Stimulated activated CD8-positive, alpha-beta memory T cell treated with anti-CD3 and anti-CD28 coated beads, Interleukin-7, amount 100 ng/mL, for 24 hours (primary cell): ENCODE measurements around the gene PM20D2.
"Not testable (repeated sequence)": the region's sequence is repeated elsewhere in the genome, so short reads cannot be mapped to it uniquely, and the experiment has no call there.

Experiments used
- DNase-seq: peaks from one replicate; pipeline ENCODE4 v3.0.0-alpha.2; 2020; ENCODE audit warnings: low read depth

The PM20D2 gene

DNA sequence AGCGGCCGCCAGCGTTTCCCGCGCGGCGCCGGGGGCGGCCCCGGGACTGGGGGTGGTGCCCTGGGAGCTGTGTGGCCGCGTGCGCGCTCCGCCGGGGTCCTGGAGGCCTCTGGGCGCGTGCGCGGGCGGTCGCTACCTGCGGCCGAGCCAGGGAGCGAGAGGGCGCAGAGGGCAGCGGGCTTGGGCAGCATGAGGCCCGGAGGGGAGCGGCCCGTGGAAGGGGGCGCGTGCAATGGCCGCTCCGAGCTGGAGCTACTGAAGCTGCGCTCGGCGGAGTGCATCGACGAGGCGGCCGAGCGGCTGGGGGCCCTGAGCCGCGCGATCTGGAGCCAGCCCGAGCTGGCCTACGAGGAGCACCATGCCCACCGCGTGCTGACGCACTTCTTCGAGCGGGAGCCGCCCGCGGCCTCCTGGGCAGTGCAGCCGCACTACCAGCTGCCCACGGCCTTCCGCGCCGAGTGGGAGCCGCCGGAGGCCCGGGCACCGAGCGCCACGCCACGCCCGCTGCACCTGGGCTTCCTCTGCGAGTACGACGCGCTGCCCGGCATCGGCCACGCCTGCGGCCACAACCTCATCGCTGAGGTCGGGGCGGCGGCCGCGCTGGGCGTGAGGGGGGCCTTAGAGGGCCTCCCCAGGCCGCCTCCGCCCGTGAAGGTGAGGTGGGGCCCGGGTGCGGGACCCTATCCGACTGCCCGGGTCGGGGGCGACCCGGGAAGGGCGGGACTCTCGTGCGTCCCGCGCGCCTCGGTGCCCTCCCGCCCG, at the start of gene PM20D2:
PM20D2 (plus strand) TSS at position 100 of the 762 bp plus-strand sequence; CDS start at position 190, 90 bp downstream.
- DNase-seq: peak; percentile 44

- DNase-seq: no peak
Observed at GRCh38 chr6:89098461-89098860, 47.4 kb upstream of the PM20D2 start.

GRCh38 chr6:89100114-89100513, 45.7 kb upstream of the PM20D2 start:
- no peak for DNase-seq

DNA sequence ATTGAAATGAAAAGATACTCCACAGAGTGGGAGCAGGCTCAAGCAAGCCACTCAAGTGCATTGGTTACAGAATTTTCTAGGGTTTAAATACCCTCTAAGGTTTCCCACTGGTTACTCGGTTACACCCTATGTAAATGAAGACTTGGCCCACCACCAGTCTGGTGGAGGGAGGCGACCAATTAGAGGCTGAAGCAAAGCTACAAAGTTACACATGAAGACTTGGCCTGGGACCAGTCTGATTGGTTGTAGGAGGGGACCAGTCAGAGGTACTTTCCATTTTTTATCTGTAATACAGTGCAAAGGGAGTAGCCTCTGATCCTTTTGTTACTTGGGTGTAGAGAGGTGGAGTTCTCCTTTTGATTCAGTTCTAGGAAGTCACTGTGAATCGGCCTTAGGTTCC, 35.6 kb upstream of the PM20D2 start:
- no peak for DNase-seq

DNA sequence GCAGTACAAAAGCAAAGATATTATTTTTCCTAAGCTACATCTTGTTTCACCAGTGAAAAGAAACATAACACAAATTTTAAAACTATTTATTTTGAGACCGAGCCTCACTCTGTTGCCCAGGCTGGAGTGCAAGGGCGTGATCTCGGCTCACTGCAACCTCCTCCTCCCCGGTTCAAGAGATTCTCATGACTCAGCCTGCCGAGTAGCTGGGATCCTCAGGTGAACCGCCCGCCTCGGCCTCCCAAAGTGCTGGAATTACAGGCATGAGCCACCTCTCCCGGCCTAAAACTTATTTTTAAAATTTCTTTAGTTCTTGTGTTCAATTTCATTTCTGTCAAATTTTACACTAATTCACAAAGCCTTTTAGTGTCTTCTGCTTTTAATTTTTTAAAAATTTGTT, 33.9 kb upstream of the PM20D2 start:
- no peak for DNase-seq

DNA sequence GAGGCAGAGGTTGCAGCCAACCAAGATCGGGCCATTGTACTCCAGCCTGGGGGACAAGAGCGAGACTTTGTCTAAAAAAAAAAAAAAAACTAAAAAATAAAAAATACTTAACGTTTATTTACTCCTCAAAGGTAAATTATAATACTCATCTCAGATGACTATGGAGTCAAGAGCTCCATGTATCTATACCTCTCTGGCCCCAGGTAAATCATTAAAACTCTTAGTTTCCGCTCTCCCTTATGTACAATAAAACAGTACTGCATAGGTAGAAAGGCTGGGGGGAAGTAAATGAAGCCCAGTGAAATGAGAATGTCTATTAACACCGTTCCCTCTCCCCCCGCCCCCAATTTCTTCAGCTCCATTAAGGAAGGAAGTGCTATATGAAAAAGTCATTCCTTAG, 29.2 kb upstream of the PM20D2 start:
- no peak for DNase-seq

- DNase-seq: peak; percentile 15
Observed at GRCh38 chr6:89117211-89118108, 28.4 kb upstream of the PM20D2 start, which contains the start of gene SRSF12. SRSF12 (minus strand) TSS chr6:89118071; CDS start chr6:89117887, 184 bp downstream.

- DNase-seq: no peak
Observed at GRCh38 chr6:89118931-89119330, 26.9 kb upstream of the PM20D2 start.

DNA sequence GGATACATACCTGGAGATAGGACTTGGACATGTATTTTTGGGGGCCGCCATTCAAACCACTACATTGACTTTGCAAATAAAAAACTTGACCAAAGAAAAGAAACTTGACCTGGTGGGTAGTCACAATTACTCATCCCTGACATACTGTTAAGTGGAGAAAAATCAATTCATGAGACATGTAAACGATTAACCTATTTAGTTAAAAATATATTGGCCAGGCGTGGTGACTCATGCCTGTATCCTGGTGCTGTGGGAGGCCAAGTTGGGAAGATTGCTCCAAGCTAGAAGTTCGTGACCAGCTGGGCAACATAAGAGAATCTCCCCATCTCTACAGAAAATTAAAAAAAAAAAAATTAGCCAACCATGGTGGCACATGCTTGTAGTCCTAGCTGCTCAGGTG, 25.5 kb upstream of the PM20D2 start:
- no peak for DNase-seq

DNA sequence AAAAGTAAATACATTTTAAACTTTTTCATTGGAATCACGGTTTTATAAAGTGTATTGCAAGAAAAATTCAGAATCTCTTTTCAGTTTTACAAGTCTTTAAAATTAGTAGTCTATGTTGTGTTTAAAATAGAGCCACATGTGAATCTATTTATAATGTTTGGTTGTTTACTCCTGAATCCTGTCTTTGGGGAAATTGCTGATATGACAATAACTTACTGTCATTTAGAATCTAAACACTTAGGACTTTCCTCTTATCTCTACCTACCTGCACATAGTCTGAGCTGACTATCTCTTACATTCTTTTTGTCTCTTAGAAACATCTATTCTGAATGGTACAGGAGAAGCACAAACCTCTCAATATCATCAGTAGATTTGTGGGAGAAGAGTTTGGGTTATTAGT, 23.9 kb upstream of the PM20D2 start:
- DNase-seq: no peak

- DNase-seq: no peak
Observed at GRCh38 chr6:89122625-89123024, 23.2 kb upstream of the PM20D2 start.

- not testable (repeated sequence) for DNase-seq
Observed at GRCh38 chr6:89128256-89128671, 17.6 kb upstream of the PM20D2 start.

GRCh38 chr6:89131599-89131998, 14.3 kb upstream of the PM20D2 start:
- DNase-seq: no peak

DNA sequence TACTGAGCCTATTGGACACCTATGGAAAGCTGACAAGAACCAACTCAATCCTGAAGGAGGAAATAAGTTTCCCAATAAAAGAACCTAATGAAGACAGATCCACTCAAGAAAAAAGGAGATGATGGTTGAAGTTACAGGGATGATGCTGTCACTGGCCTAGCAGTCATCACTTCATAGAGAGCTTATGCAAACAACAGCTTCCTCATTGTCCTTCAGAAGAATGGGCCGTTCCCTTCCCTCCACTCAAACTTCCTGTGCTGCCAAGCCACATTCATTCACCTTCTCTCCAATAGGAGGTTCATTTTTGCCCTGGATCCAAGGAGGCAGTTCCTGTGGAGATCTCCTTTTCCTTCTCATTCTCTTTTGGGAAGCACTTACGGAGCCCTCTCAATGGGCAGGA, 13.8 kb upstream of the PM20D2 start:
- DNase-seq: no peak

- no peak for DNase-seq
Observed at GRCh38 chr6:89133981-89134380, 11.9 kb upstream of the PM20D2 start.

- DNase-seq: no peak
Observed at GRCh38 chr6:89134723-89135122, 11.1 kb upstream of the PM20D2 start.

GRCh38 chr6:89138173-89138572, 7.7 kb upstream of the PM20D2 start:
- DNase-seq: no peak

DNA sequence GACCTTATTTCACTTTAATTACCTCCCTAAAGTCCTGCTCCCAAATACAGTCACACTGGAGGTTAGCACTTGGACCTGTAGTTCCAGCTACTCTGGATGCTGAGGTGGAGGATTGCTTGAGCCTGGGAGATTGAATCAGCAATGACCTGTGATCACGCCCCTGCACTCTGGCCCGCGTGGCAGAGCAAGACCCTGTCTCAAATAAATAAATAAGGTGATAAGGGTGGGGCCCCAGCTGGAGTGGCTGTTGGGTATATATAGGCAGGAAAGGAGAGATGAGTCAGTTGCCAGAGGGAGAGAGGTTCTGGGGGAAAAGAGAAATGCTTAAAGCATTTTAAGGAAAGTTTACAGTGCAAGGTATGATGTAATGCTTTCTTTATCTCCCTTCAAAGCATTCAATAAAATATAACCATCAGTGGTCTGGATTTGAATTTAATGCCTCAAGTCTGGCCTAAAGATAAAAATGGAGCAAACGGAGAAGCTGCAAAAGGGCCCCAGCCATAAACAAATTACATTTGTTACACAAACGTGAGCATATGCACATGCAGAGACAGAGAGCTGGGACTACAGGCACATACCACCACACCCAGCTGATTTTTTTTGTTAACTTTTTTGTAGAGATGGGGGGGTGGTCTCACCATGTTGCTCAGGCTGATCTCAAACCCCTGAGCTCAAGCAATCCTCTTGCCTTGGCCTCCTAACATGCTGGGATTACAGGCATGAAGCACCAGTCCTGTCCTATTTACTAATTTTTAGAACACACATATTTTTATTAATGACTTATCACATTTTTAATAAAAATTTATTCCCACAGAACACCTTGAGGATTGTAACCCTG, 6.1 kb upstream of the PM20D2 start:
- DNase-seq: no peak

GRCh38 chr6:89140347-89141156, 5.3 kb upstream of the PM20D2 start:
- no peak for DNase-seq

DNA sequence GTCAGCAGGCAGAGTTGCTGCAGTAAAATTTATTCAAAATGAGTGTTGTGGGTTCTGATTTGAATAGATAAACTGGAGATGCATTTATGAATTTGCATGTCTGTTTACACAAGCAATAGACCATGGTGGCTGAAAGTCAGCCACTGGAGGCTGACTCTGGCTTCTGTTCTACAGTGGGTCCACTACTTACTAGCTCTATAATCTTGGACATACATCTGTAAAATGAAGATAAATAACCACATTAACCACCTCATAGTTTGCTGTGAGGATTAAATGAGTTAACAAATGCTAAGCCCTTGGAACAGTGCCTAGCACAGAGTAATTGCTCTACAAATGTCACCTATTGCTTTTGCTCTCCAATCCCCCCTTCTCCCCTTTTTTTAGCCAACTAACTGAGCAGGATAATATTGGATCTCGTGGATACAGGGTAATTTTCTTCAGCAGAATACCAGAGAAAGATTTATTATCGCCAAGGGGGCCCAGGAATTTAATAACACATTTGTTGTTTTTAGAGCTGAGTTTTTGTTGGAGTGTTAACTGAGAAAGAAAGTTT, 1.4 kb upstream of the PM20D2 start:
- DNase-seq: no peak
